Transverse colon (tissue), 4 donors: Measurements from ENCODE around the gene DPH3. TPM values are rescaled to one million over a fixed set of nuclear protein-coding genes. Genes with fewer than 3 reads are reported as not detected.

Experiments
- DNase-seq: peaks from one replicate; pipeline ENCODE4 v3.0.0-alpha.2; 2019
- H3K27ac ChIP-seq, 4 donors: fragments of 200-600 bp; sonication (generic); 2 replicates each; pipeline ENCODE4 v1.5.1; 2016 to 2018; ENCODE audit warnings: inconsistent platforms in 4 of 4
- H3K27me3 ChIP-seq: fragments of 200-600 bp; sonication (generic); 2 replicates; pipeline ENCODE4 v1.5.1; 2017; ENCODE audit warnings: inconsistent platforms
- H3K36me3 ChIP-seq, 4 donors: fragments of 200-600 bp; sonication (generic); 2 replicates each; pipeline ENCODE4 v1.5.1; 2017 to 2019; ENCODE audit warnings: inconsistent platforms in 4 of 4
- H3K4me1 ChIP-seq, 4 donors: fragments of 200-600 bp; sonication (generic); 2 replicates each; pipeline ENCODE4 v1.5.1; 2017 to 2020; ENCODE audit warnings: inconsistent platforms in 4 of 4
- H3K4me3 ChIP-seq, 4 donors: fragments of 200-600 bp; sonication (generic); 1 replicate in 1 of 4; 2 replicates in 3 of 4; pipeline versions ENCODE4 v1.5.1 to v1.6.1; 2017 to 2019; ENCODE audit warnings: inconsistent platforms in 4 of 4
- H3K9me3 ChIP-seq, 2 donors: fragments of 200-600 bp; sonication (generic); 2 replicates each; pipeline ENCODE4 v1.5.1; 2017 to 2019; ENCODE audit warnings: inconsistent platforms in 2 of 2
- EP300 ChIP-seq: sonication (generic); formaldehyde crosslinking; IDR thresholded peaks from one replicate; pipeline ENCODE4 v1.6.1; 2017; ENCODE audit warnings: antibody characterized with exemption, low read depth
- POLR2A ChIP-seq: fragments of 450-650 bp; IDR thresholded peaks from one replicate; pipeline ENCODE4 v1.6.1; 2016; ENCODE audit warnings: antibody characterized with exemption, mild to moderate bottlenecking, moderate library complexity
- POLR2AphosphoS5 ChIP-seq, 3 donors: sonication (generic); formaldehyde crosslinking; IDR thresholded peaks; one replicate each; pipeline ENCODE4 v1.6.1; 2016; ENCODE audit warnings: antibody characterized with exemption in 3 of 3
- WGBS, 2 donors: methylation state at CpG; one replicate each; pipeline ENCODE4 v1.1.5; 2018; ENCODE audit warnings: low coverage in 1 of 2; 5-methylcytosine and 5-hydroxymethylcytosine counted together
- in situ Hi-C, 4 donors: fragments of 200-750 bp; cut with MboI; loops; one replicate each; pipeline versions ENCODE4 v1.15.0 to v1.15.1; 2017; ENCODE audit warnings: low sequenced_read_pairs in 3 of 4, low pct_ligation_motif_present in 1 of 4, low pct_unique_long_range_greater_than_20kb in 1 of 4
- intact Hi-C: fragments of 100-400 bp; cut with DNase I; formaldehyde crosslinking; loops from one replicate; pipeline ENCODE4 v1.15.1; 2023; ENCODE audit warnings: low total_unique reads
- total RNA-seq, 4 donors: library from RNA; depleted of rRNA; stranded (reverse); fragments of >200 nt; gene quantifications; one replicate each; pipeline ENCODE4 v1.1.0, GENCODE V29; 2016
- TF ChIP-seq, protein P1 (sequence below), 5 experiments: fragments of 200-600 bp in 3 of 5; fragments of 450-650 bp in 2 of 5; sonication (generic) in 3 of 5; IDR thresholded peaks; 1 replicate in 2 of 5; 2 replicates in 3 of 5; pipeline ENCODE4 v1.5.1; 2016 to 2017; ENCODE audit warnings: antibody characterized with exemption in 5 of 5, inconsistent platforms in 3 of 5, mild to moderate bottlenecking in 2 of 5, moderate library complexity in 1 of 5

The DPH3 gene
- total RNA-seq, 4 donors from 2014 or later = 5.0 to 22.4 (median 12.4) TPM

DNA sequence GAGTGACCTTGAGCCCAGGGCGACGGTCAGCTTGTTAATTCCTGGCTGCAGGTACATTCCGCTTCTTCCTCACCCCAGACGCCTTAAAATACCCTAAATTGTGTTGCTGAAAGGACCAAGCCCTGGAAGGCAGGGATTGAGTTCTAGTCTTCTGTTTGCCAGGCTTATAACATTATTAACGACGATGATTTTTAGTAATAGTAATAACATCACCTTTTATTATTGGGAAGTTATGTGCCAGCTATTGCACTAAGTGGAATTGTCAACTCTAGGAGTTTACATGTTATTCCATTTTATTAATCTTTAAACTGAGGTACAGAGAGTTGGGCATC lies 678 bp upstream of the DPH3 start:
- TF ChIP-seq, protein P1, sequence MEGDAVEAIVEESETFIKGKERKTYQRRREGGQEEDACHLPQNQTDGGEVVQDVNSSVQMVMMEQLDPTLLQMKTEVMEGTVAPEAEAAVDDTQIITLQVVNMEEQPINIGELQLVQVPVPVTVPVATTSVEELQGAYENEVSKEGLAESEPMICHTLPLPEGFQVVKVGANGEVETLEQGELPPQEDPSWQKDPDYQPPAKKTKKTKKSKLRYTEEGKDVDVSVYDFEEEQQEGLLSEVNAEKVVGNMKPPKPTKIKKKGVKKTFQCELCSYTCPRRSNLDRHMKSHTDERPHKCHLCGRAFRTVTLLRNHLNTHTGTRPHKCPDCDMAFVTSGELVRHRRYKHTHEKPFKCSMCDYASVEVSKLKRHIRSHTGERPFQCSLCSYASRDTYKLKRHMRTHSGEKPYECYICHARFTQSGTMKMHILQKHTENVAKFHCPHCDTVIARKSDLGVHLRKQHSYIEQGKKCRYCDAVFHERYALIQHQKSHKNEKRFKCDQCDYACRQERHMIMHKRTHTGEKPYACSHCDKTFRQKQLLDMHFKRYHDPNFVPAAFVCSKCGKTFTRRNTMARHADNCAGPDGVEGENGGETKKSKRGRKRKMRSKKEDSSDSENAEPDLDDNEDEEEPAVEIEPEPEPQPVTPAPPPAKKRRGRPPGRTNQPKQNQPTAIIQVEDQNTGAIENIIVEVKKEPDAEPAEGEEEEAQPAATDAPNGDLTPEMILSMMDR (IDR thresholded peaks at IDR 0.05) = no peak
- TF ChIP-seq POLR2A = peak; percentile 4
- intact Hi-C loops (no loop called here), in situ Hi-C loops (loop anchor here in 2 of 4 donors (25.0 kb wide), 3 partner anchors 453 to 1053 kb away; partner anchors contain the start of gene CAPN7 (in 1 of the 2))
- Histone ChIP-seq H3K27ac (peak overlapping the region; percentile 92 to 97 (median 93)), H3K4me3 (peak overlapping the region; percentile 69 to 83 (median 76)), H3K27me3 (no peaks in the 10 kb centered on the region), H3K36me3 (peaks cover 0 to 6% (median under 1%) of the 10 kb centered on the region in 4 donors), H3K9me3 (no peaks in the 10 kb centered on the region), H3K4me1 (peaks cover 7 to 47% (median 29%) of the 10 kb centered on the region in 4 donors)
- DNase-seq = no peak
- 0% methylated on average over 2 to 6 of the region's 6 CpGs for WGBS, 2 donors

DNA sequence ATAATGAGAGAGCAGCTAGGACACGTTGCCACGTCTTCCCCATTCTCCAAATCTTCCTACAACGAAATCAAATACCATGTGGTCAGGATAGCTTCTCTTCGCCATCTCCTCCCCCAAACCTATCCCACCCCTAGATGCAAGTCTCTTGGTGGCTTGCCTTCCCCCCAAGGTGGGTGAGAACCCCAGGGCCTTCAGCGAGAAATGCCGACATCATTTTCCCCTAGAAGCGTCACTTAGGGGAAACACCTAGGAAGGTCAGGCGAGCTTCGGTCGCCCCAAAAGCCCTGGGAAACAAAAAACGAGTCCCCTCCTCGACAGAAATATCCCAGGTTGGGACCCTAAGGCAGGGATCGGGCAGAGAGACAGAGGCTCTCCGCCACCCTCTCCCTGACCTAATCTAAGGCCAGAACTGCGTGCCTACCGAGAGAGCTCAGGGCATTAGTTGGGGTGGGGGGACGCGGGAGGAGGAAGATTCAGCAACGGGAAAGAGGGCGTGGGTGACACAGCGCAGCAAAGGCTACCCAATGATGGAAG lies 502 bp downstream of the DPH3 start:
- DNase-seq = no peak
- WGBS, 2 donors = 0 to 1% methylated on average over 2 to 21 of the region's 21 CpGs
- H3K9me3 ChIP-seq = no peaks in the 10 kb centered on the region
- in situ Hi-C loops (loop anchor here in 2 of 4 donors (25.0 kb wide), 3 partner anchors 452 to 1052 kb away; partner anchors contain the start of gene CAPN7 (in 1 of the 2)), intact Hi-C loops (no loop called here)
- H3K27ac ChIP-seq = peak overlapping the region; percentile 92 to 97 (median 93)
- peak overlapping the region; percentile 69 to 83 (median 76) for H3K4me3 ChIP-seq
- no peaks in the 10 kb centered on the region for H3K27me3 ChIP-seq
- peaks cover 7 to 47% (median 29%) of the 10 kb centered on the region in 4 donors for H3K4me1 ChIP-seq
- TF ChIP-seq POLR2AphosphoS5 (IDR thresholded peaks at IDR 0.05) (no peak), EP300 (no peak), POLR2A (no peak)
- TF ChIP-seq, protein P1 (IDR thresholded peaks at IDR 0.05) = no peak
- H3K36me3 ChIP-seq = peaks cover 0 to 13% (median 3%) of the 10 kb centered on the region in 4 donors

DNA sequence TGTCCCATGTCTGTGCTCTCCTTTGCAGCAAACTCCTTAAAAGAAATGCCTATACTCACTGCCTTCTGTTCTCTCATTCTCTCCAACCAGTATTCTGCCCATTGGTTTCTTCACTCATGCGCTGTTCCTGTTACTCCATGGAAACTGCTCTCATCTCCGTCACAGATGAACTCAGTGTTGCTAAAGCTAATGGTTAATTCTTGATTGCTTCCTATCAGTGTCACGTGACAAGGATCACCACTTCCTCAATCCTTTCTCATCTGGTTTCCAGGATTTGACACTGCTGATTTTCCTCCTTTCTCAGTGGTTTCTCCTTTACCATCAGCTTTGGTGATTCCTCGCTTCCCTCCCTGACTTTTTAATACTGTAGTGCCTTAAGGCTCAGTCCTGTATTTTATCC lies 2.6 kb downstream of the DPH3 start:
- 67 to 79% methylated on average over 3 to 4 of the region's 4 CpGs for WGBS, 2 donors
- Histone ChIP-seq H3K27me3 (no peaks in the 10 kb centered on the region), H3K4me1 (peaks cover 7 to 39% (median 23%) of the 10 kb centered on the region in 4 donors), H3K27ac (no peak overlapping the region), H3K4me3 (no peak overlapping the region), H3K9me3 (no peaks in the 10 kb centered on the region), H3K36me3 (peaks cover 0 to 15% (median 3%) of the 10 kb centered on the region in 4 donors)
- no peak for DNase-seq
- in situ Hi-C loops (loop anchor here in 2 of 4 donors (25.0 kb wide), 3 partner anchors 450 to 1050 kb away; partner anchors contain the start of gene CAPN7 (in 1 of the 2)), intact Hi-C loops (no loop called here)
- TF ChIP-seq POLR2A = no peak

DNA sequence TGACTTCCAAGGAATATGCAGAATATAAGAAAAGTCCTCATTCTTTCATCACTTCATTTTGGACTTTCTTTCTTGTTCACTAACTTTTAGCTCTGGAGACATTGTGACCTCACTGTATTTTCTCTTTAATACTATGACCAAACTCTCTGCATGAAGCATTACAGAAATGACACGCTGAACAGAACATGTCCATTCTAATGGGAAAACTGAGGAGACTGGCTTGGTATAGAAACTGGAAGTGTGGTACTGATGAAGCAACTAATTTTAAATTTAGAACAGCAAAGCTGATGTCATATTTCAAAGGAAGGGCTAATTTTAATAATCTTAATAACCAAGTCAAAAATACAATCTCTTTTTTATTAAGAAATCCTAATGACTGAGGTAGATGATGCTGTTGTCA lies 4.7 kb downstream of the DPH3 start:
- in situ Hi-C loops = loop anchor here in 2 of 4 donors (25.0 kb wide), 3 partner anchors 448 to 1048 kb away; partner anchors contain the start of gene CAPN7 (in 1 of the 2)
- H3K4me1 ChIP-seq = peaks cover 7 to 22% (median 12%) of the 10 kb centered on the region in 4 donors
- TF ChIP-seq POLR2A (no peak), POLR2AphosphoS5 (IDR thresholded peaks at IDR 0.05) (no peak)
- TF ChIP-seq, protein P1 (IDR thresholded peaks at IDR 0.05) = no peak
- H3K4me3 ChIP-seq = no peak overlapping the region
- no peak overlapping the region for H3K27ac ChIP-seq
- 89 to 100% methylated on average over 1 of the region's 1 CpG for WGBS, 2 donors
- DNase-seq = no peak
- H3K27me3 ChIP-seq = no peaks in the 10 kb centered on the region
- intact Hi-C loops = no loop called here
- H3K36me3 ChIP-seq = peaks cover 0 to 15% (median 3%) of the 10 kb centered on the region in 4 donors
- no peaks in the 10 kb centered on the region for H3K9me3 ChIP-seq
